WTC11 (cell line): ENCODE measurements around the gene TMEM236. TPM values are rescaled to one million over a fixed set of nuclear protein-coding genes. Genes with fewer than 3 reads are reported as not detected.
"Not testable (repeated sequence)": the region's sequence is repeated elsewhere in the genome, so short reads cannot be mapped to it uniquely, and the experiment has no call there.

ENCODE experiments used
- ATAC-seq: fragments of 200-7000 bp; cut with Tn5 transposase; 2 replicates; pipeline ENCODE4 v1.10.0; 2021; ENCODE audit warnings: mild to moderate bottlenecking, moderate library complexity
- CTCF ChIA-PET: fragments of 300-600 bp; sonication (Branson Sonifier 250); formaldehyde crosslinking; loops from one replicate; lab custom pipeline; 2021; ENCODE audit warnings: antibody characterized with exemption; lab: Charles Lee
- POLR2A ChIA-PET: fragments of 350-600 bp; sonication (Branson Sonifier 250); formaldehyde crosslinking; loops from one replicate; lab custom pipeline; 2021; ENCODE audit warnings: antibody characterized with exemption; lab: Charles Lee
- DNase-seq: peaks from one replicate; pipeline ENCODE4 v3.0.0; 2021; ENCODE audit warnings: low spot score
- H3K27ac Mint-ChIP-seq: 2 replicates; pipeline ENCODE4 v1.8.0; 2021; ENCODE audit warnings: mixed read lengths
- H3K27me3 Mint-ChIP-seq: 2 replicates; pipeline ENCODE4 v1.8.0; 2021; ENCODE audit warnings: low read depth, mild to moderate bottlenecking, moderate library complexity, mixed read lengths
- H3K36me3 Mint-ChIP-seq: 2 replicates; pipeline ENCODE4 v1.8.0; 2021; ENCODE audit warnings: mixed read lengths
- H3K4me1 Mint-ChIP-seq: 2 replicates; pipeline ENCODE4 v1.8.0; 2022; ENCODE audit warnings: mixed read lengths
- H3K4me3 Mint-ChIP-seq: 2 replicates; pipeline ENCODE4 v1.8.0; 2021; ENCODE audit warnings: mild to moderate bottlenecking, moderate library complexity, mixed read lengths
- H3K9me3 Mint-ChIP-seq: 2 replicates; pipeline ENCODE4 v1.8.0; 2021; ENCODE audit warnings: mixed read lengths
- ATF1 ChIP-seq: sonication (generic); formaldehyde crosslinking; IDR thresholded peaks from 2 replicates; pipeline ENCODE4 v1.8.1; 2023; ENCODE audit warnings: mild to moderate bottlenecking, moderate library complexity, missing genetic modification reagents
- CTCF ChIP-seq: fragments of 200-600 bp; IDR thresholded peaks from 2 replicates; pipeline ENCODE4 v1.8.0; 2022; ENCODE audit warnings: antibody characterized with exemption
- E2F5 ChIP-seq: sonication (generic); formaldehyde crosslinking; IDR thresholded peaks from 2 replicates; pipeline ENCODE4 v1.8.1; 2022; ENCODE audit warnings: mild to moderate bottlenecking, moderate library complexity, missing genetic modification reagents
- FOXP1 ChIP-seq: sonication (generic); formaldehyde crosslinking; IDR thresholded peaks from 2 replicates; pipeline ENCODE4 v1.8.0; 2022; ENCODE audit warnings: missing genetic modification reagents, mild to moderate bottlenecking, moderate library complexity, borderline replicate concordance
- JAZF1 ChIP-seq: fragments of 250-450 bp; sonication (Bioruptor Pico); IDR thresholded peaks from 2 replicates; pipeline ENCODE4 v1.9.0; 2021; ENCODE audit warnings: moderate library complexity, mild to moderate bottlenecking, inconsistent platforms
- JUN ChIP-seq: sonication (generic); formaldehyde crosslinking; IDR thresholded peaks from 2 replicates; pipeline ENCODE4 v1.8.0; 2023; ENCODE audit warnings: mild to moderate bottlenecking, missing genetic modification reagents
- SOX15 ChIP-seq: fragments of 250-450 bp; sonication (Bioruptor Pico); IDR thresholded peaks from 2 replicates; pipeline ENCODE4 v1.9.0; 2021; ENCODE audit warnings: mild to moderate bottlenecking
- ZNF671 ChIP-seq: fragments of 250-450 bp; sonication (Bioruptor Pico); IDR thresholded peaks from 2 replicates; pipeline ENCODE4 v1.8.0; 2021; ENCODE audit warnings: mild to moderate bottlenecking
- total RNA-seq: library from RNA; stranded (reverse); gene quantifications from 3 replicates; pipeline ENCODE4 v1.2.3, GENCODE V29; 2021
- TF ChIP-seq, protein P1 (sequence below): sonication (generic); formaldehyde crosslinking; IDR thresholded peaks from 2 replicates; pipeline ENCODE4 v1.8.1; 2023; ENCODE audit warnings: mild to moderate bottlenecking, missing genetic modification reagents
- TF ChIP-seq, protein P2 (sequence below): sonication (generic); formaldehyde crosslinking; IDR thresholded peaks from 2 replicates; pipeline ENCODE4 v1.8.1; 2022; ENCODE audit warnings: missing genetic modification reagents, borderline replicate concordance
- TF ChIP-seq, protein P3 (sequence below): fragments of 250-450 bp; sonication (Bioruptor Pico); IDR thresholded peaks from 2 replicates; pipeline ENCODE4 v1.9.0; 2021; ENCODE audit warnings: moderate library complexity, mild to moderate bottlenecking, inconsistent platforms, borderline replicate concordance
- TF ChIP-seq, protein P4 (sequence below): sonication (generic); formaldehyde crosslinking; IDR thresholded peaks from 2 replicates; pipeline ENCODE4 v1.8.0; 2022; ENCODE audit warnings: mild to moderate bottlenecking, missing genetic modification reagents

Gene TMEM236
- total RNA-seq, 1 experiment from 2014 or later, result 0.04 TPM

- TF ChIP-seq, protein P1, sequence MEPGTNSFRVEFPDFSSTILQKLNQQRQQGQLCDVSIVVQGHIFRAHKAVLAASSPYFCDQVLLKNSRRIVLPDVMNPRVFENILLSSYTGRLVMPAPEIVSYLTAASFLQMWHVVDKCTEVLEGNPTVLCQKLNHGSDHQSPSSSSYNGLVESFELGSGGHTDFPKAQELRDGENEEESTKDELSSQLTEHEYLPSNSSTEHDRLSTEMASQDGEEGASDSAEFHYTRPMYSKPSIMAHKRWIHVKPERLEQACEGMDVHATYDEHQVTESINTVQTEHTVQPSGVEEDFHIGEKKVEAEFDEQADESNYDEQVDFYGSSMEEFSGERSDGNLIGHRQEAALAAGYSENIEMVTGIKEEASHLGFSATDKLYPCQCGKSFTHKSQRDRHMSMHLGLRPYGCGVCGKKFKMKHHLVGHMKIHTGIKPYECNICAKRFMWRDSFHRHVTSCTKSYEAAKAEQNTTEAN, result no peak
- TF ChIP-seq ATF1 (CRISPR knock-in tag), result no peak
- no peak for TF ChIP-seq SOX15 (CRISPR knock-in tag)
- TF ChIP-seq CTCF, result no peak
- no peak for TF ChIP-seq JUN (CRISPR knock-in tag)
- TF ChIP-seq ZNF671 (CRISPR knock-in tag), result no peak
- no peak for TF ChIP-seq E2F5 (CRISPR knock-in tag)
- no peak for TF ChIP-seq FOXP1
Measured at GRCh38 chr10:17713758-17714157, 38.2 kb upstream of the TMEM236 start (continued).

DNA sequence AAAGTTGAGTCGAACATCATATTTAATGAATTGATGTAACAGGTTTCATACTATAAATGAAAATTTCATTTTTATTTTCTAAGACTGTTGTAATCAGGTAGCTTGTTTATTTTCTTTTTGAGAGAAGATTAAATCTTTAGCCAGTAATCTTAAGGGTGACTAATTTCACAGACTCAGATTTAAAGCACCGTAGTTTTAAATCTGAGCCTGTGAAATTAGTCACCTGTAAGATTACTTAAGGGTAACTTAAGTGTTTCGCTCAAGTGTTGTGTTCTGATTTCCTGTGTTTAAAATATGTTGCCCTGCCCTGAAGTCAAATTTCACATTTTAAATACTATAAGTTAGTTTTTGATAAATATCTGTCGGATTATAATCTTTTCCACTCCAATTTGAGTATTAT is 35.8 kb upstream of the TMEM236 start:
- ATAC-seq, result no peak
- peaks cover 37% of the 10 kb centered on the region for H3K36me3 Mint-ChIP-seq
- H3K27ac Mint-ChIP-seq, result no peak overlapping the region
- no peaks in the 10 kb centered on the region for H3K27me3 Mint-ChIP-seq
- CTCF ChIA-PET, result no interaction called here
- TF ChIP-seq, protein P2, sequence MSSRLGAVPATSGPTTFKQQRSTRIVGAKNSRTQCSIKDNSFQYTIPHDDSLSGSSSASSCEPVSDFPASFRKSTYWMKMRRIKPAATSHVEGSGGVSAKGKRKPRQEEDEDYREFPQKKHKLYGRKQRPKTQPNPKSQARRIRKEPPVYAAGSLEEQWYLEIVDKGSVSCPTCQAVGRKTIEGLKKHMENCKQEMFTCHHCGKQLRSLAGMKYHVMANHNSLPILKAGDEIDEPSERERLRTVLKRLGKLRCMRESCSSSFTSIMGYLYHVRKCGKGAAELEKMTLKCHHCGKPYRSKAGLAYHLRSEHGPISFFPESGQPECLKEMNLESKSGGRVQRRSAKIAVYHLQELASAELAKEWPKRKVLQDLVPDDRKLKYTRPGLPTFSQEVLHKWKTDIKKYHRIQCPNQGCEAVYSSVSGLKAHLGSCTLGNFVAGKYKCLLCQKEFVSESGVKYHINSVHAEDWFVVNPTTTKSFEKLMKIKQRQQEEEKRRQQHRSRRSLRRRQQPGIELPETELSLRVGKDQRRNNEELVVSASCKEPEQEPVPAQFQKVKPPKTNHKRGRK (CRISPR knock-in tag), result no peak
- TF ChIP-seq, protein P3, sequence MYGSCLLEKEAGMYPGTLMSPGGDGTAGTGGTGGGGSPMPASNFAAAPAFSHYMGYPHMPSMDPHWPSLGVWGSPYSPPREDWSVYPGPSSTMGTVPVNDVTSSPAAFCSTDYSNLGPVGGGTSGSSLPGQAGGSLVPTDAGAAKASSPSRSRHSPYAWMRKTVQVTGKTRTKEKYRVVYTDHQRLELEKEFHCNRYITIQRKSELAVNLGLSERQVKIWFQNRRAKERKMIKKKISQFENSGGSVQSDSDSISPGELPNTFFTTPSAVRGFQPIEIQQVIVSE (CRISPR knock-in tag), result no peak
- TF ChIP-seq, all 79 proteins: peak for 0
- H3K9me3 Mint-ChIP-seq, result peaks cover 4% of the 10 kb centered on the region; the same call in 1 of the 2 replicates
- H3K4me1 Mint-ChIP-seq, result peaks cover 9% of the 10 kb centered on the region
- no peak overlapping the region for H3K4me3 Mint-ChIP-seq
- POLR2A ChIA-PET, result no interaction called here
- no peak for DNase-seq

DNA sequence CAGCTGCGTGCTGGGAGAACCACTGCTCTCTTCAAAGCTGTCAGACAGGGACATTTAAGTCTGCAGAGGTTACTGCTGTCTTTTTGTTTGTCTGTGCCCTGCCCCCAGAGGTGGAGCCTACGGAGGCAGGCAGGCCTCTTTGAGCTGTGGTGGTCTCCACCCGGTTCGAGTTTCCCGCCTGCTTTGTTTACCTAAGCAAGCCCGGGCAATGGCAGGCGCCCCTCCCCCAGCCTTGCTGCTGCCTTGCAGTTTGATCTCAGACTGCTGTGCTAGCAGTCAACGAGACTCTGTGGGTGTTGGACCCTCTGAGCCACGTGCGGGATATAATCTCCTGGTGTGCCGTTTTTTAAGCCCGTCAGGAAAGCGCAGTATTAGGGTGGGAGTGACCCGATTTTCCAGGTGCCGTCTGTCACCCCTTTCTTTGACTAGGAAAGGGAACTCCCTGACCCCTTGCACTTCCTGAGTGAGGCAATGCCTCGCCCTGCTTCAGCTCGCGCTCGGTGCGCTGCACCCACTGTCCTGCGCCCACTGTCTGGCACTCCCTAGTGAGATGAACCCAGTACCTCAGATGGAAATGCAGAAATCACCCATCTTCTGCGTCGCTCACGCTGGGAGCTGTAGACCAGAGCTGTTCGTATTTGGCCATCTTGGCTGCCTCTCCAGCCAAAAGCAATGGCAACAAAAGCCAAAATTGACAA is 29.5 kb upstream of the TMEM236 start:
- H3K9me3 Mint-ChIP-seq, ATAC-seq, CTCF ChIA-PET, H3K4me3 Mint-ChIP-seq, H3K27me3 Mint-ChIP-seq: not testable (repeated sequence)
- Mint-ChIP-seq H3K4me1 (peaks cover 12% of the 10 kb centered on the region), H3K36me3 (peaks cover 32% of the 10 kb centered on the region), H3K27ac (peak overlapping the region; percentile 19; the same call in 1 of the 2 replicates)
- DNase-seq, result peak; percentile 67
- POLR2A ChIA-PET, result interaction anchor here (0.7 kb wide), 1 partner anchor 151 kb away, joined by 3 read pairs; no protein-coding TSS in a partner anchor

- no peak for ATAC-seq
- DNase-seq, result no peak
- CTCF ChIA-PET, result no interaction called here
- Mint-ChIP-seq H3K27me3 (no peaks in the 10 kb centered on the region; the same call in 1 of the 2 replicates), H3K27ac (no peak overlapping the region), H3K9me3 (peaks cover 6% of the 10 kb centered on the region), H3K4me3 (no peak overlapping the region), H3K36me3 (peaks cover 22% of the 10 kb centered on the region), H3K4me1 (peaks cover 12% of the 10 kb centered on the region)
- TF ChIP-seq, protein P2 (CRISPR knock-in tag), result no peak
- TF ChIP-seq JAZF1, result no peak
- TF ChIP-seq, protein P4, sequence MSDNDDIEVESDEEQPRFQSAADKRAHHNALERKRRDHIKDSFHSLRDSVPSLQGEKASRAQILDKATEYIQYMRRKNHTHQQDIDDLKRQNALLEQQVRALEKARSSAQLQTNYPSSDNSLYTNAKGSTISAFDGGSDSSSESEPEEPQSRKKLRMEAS, result no peak
- POLR2A ChIA-PET, result no interaction called here
Measured at GRCh38 chr10:17725703-17726102, 26.3 kb upstream of the TMEM236 start.
